Suprapubic skin (tissue), 4 donors: ENCODE data around the gene PDS5B. TPM values are rescaled to one million over a fixed set of nuclear protein-coding genes. Genes with fewer than 3 reads are reported as not detected.
"Not testable (repeated sequence)": the region's sequence is repeated elsewhere in the genome, so short reads cannot be mapped to it uniquely, and the experiment has no call there.

Source experiments
- DNase-seq, 2 donors: peaks; one replicate each; pipeline ENCODE4 v3.0.0-alpha.2; 2019; ENCODE audit warnings: low spot score in 2 of 2
- H3K27ac ChIP-seq: fragments of 200-600 bp; sonication (generic); one replicate; pipeline ENCODE4 v1.5.1; 2019
- H3K27me3 ChIP-seq: fragments of 200-600 bp; sonication (generic); one replicate; pipeline ENCODE4 v1.5.1; 2019
- H3K36me3 ChIP-seq: fragments of 200-600 bp; sonication (generic); one replicate; pipeline ENCODE4 v1.5.1; 2019
- H3K4me1 ChIP-seq: fragments of 200-600 bp; sonication (generic); one replicate; pipeline ENCODE4 v1.5.1; 2019
- H3K4me3 ChIP-seq: fragments of 200-600 bp; sonication (generic); one replicate; pipeline ENCODE4 v1.5.1; 2019; ENCODE audit warnings: mild to moderate bottlenecking
- H3K9me3 ChIP-seq: fragments of 200-600 bp; sonication (generic); one replicate; pipeline ENCODE4 v1.5.1; 2019
- CTCF ChIP-seq, 2 donors: fragments of 200-600 bp in 1 of 2; fragments of 450-650 bp in 1 of 2; sonication (generic) in 1 of 2; IDR thresholded peaks; one replicate each; pipeline ENCODE4 v1.5.1; 2016 to 2019; ENCODE audit warnings: antibody characterized with exemption in 2 of 2, mild to moderate bottlenecking in 1 of 2, moderate library complexity in 1 of 2
- EP300 ChIP-seq: sonication (generic); formaldehyde crosslinking; IDR thresholded peaks from one replicate; pipeline ENCODE4 v1.6.1; 2017; ENCODE audit warnings: antibody characterized with exemption
- POLR2A ChIP-seq, 2 donors: fragments of 450-650 bp; IDR thresholded peaks; one replicate each; pipeline ENCODE4 v1.6.1; 2017; ENCODE audit warnings: antibody characterized with exemption in 2 of 2, mild to moderate bottlenecking in 2 of 2, moderate library complexity in 2 of 2
- POLR2AphosphoS5 ChIP-seq, 3 donors: sonication (generic); formaldehyde crosslinking; IDR thresholded peaks; one replicate each; pipeline ENCODE4 v1.6.1; 2017; ENCODE audit warnings: antibody characterized with exemption in 3 of 3
- WGBS: methylation state at CpG from one replicate; pipeline ENCODE4 v1.1.5; 2018; 5-methylcytosine and 5-hydroxymethylcytosine counted together
- total RNA-seq, 4 donors: library from RNA; depleted of rRNA; stranded (reverse); fragments of >200 nt; gene quantifications; one replicate each; pipeline ENCODE4 v1.1.0, GENCODE V29; 2016

The PDS5B gene
- total RNA-seq, 4 donors from 2014 or later = 17.8 to 48.2 (median 28.5) TPM

GRCh38 chr13:32542221-32542620, 44.0 kb upstream of the PDS5B start:
- no peak for DNase-seq
- no peak overlapping the region for H3K4me3 ChIP-seq
- TF ChIP-seq POLR2AphosphoS5 (IDR thresholded peaks at IDR 0.05) (no peak), CTCF (IDR thresholded peaks at IDR 0.05) (no peak), EP300 (no peak), POLR2A (IDR thresholded peaks at IDR 0.05) (no peak)
- H3K36me3 ChIP-seq = no peaks in the 10 kb centered on the region
- no peaks in the 10 kb centered on the region for H3K9me3 ChIP-seq
- no peaks in the 10 kb centered on the region for H3K27me3 ChIP-seq
- H3K27ac ChIP-seq = no peak overlapping the region
- 84% methylated on average over 2 of the region's 2 CpGs for WGBS
- peaks cover 11% of the 10 kb centered on the region for H3K4me1 ChIP-seq

GRCh38 chr13:32545083-32545482, 41.2 kb upstream of the PDS5B start:
- Histone ChIP-seq H3K4me3 (no peak overlapping the region), H3K4me1 (no peaks in the 10 kb centered on the region), H3K36me3 (no peaks in the 10 kb centered on the region), H3K9me3 (no peaks in the 10 kb centered on the region), H3K27me3 (no peaks in the 10 kb centered on the region), H3K27ac (no peak overlapping the region)
- no peak for DNase-seq
- 92% methylated on average over 2 of the region's 2 CpGs for WGBS
- TF ChIP-seq POLR2A (IDR thresholded peaks at IDR 0.05) (no peak), POLR2AphosphoS5 (IDR thresholded peaks at IDR 0.05) (no peak), CTCF (IDR thresholded peaks at IDR 0.05) (no peak), EP300 (no peak)

GRCh38 chr13:32548837-32549236, 37.4 kb upstream of the PDS5B start:
- no peaks in the 10 kb centered on the region for H3K9me3 ChIP-seq
- H3K36me3 ChIP-seq = no peaks in the 10 kb centered on the region
- TF ChIP-seq EP300 (no peak), POLR2AphosphoS5 (IDR thresholded peaks at IDR 0.05) (no peak), POLR2A (IDR thresholded peaks at IDR 0.05) (no peak)
- no peaks in the 10 kb centered on the region for H3K4me1 ChIP-seq
- no peak for DNase-seq
- 52% methylated on average over 2 of the region's 2 CpGs for WGBS
- no peaks in the 10 kb centered on the region for H3K27me3 ChIP-seq
- no peak overlapping the region for H3K4me3 ChIP-seq
- H3K27ac ChIP-seq = no peak overlapping the region

GRCh38 chr13:32549788-32550187, 36.5 kb upstream of the PDS5B start:
- DNase-seq = no peak
- H3K27me3 ChIP-seq = no peaks in the 10 kb centered on the region
- no peaks in the 10 kb centered on the region for H3K4me1 ChIP-seq
- H3K9me3 ChIP-seq = no peaks in the 10 kb centered on the region
- no peak for TF ChIP-seq POLR2AphosphoS5 (IDR thresholded peaks at IDR 0.05)
- TF ChIP-seq EP300 = no peak
- TF ChIP-seq POLR2A (IDR thresholded peaks at IDR 0.05) = no peak
- no peak for TF ChIP-seq CTCF (IDR thresholded peaks at IDR 0.05)
- no peak overlapping the region for H3K4me3 ChIP-seq
- H3K36me3 ChIP-seq = no peaks in the 10 kb centered on the region
- H3K27ac ChIP-seq = no peak overlapping the region
- WGBS = 82% methylated on average over 3 of the region's 3 CpGs

- no peak overlapping the region for H3K4me3 ChIP-seq
- no peaks in the 10 kb centered on the region for H3K36me3 ChIP-seq
- no peaks in the 10 kb centered on the region for H3K4me1 ChIP-seq
- WGBS = 97% methylated on average over 1 of the region's 1 CpG
- DNase-seq = no peak
- TF ChIP-seq POLR2A (IDR thresholded peaks at IDR 0.05) (no peak), CTCF (IDR thresholded peaks at IDR 0.05) (no peak), POLR2AphosphoS5 (IDR thresholded peaks at IDR 0.05) (no peak), EP300 (no peak)
- no peaks in the 10 kb centered on the region for H3K27me3 ChIP-seq
- no peak overlapping the region for H3K27ac ChIP-seq
- H3K9me3 ChIP-seq = no peaks in the 10 kb centered on the region
Observed at GRCh38 chr13:32553720-32554119, 32.5 kb upstream of the PDS5B start.

GRCh38 chr13:32555613-32556012, 30.6 kb upstream of the PDS5B start:
- H3K9me3 ChIP-seq = no peaks in the 10 kb centered on the region
- no peak overlapping the region for H3K4me3 ChIP-seq
- TF ChIP-seq CTCF (IDR thresholded peaks at IDR 0.05) (no peak), EP300 (no peak)
- H3K36me3 ChIP-seq = no peaks in the 10 kb centered on the region
- H3K27ac ChIP-seq = no peak overlapping the region
- 94% methylated on average over 2 of the region's 2 CpGs for WGBS
- H3K27me3 ChIP-seq = no peaks in the 10 kb centered on the region
- no peak for DNase-seq
- H3K4me1 ChIP-seq = no peaks in the 10 kb centered on the region

GRCh38 chr13:32560842-32561241, 25.4 kb upstream of the PDS5B start:
- H3K27ac ChIP-seq, H3K4me3 ChIP-seq, H3K27me3 ChIP-seq, H3K36me3 ChIP-seq, H3K4me1 ChIP-seq, DNase-seq, H3K9me3 ChIP-seq: not testable (repeated sequence)
- WGBS = 94% methylated on average over 1 of the region's 1 CpG

- not testable (repeated sequence) for DNase-seq, H3K4me1 ChIP-seq, H3K36me3 ChIP-seq, H3K9me3 ChIP-seq, H3K27me3 ChIP-seq, H3K27ac ChIP-seq, H3K4me3 ChIP-seq
- 97% methylated on average over 4 of the region's 4 CpGs for WGBS
Observed at GRCh38 chr13:32575687-32576086, 10.6 kb upstream of the PDS5B start.
